ENCODE data around the gene GABPA.
"Not testable (repeated sequence)": the region's sequence is repeated elsewhere in the genome, so short reads cannot be mapped to it uniquely, and the experiment has no call there.

GABPA gene

GRCh38 chr21:25737421-25737820, 2.6 kb downstream of the GABPA start:
- no peak for DNase-seq (ENCODE audit: low read depth)

- DNase-seq (ENCODE audit: low read depth), result no peak
Observed at GRCh38 chr21:25742900-25743299, 8.1 kb downstream of the GABPA start.

DNA sequence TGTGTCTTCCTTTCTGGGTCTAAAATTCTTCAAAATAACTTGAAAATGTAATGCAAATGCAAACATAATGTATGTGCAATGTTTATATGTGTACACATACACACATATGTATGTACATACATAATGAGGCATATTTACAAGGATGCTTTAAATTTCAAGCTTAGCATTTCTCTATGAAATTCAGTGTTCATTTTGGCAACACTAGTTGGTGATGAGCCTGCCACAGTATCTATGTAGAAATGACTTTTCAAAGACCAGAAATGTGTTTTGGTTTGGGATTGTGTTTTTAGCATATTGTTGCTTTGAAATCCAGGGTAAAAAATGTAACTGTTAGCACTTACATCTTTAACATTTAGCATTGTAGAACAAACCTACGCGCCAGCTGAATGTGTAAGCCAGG, 10.1 kb downstream of the GABPA start:
- no peak for DNase-seq (ENCODE audit: low read depth)

DNA sequence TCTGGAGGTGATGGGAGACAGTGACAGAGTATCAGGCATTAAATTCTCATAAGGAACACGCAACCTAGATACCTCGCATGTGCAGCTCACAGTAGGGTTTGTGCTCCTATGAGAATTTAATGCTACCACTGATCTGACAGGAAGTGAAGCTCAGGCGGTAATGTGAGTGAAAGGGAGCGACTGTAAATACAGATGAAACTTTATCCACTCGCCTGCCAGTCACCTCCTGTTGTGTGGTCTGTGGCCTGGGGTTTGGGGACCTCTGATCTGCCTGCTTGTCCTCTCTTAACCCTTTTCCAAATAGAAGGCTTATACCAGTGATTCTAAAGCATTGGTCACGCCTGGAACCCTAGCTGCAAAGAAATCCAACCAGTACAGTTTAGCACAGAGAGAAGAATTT, 15.3 kb downstream of the GABPA start:
- no peak for DNase-seq (ENCODE audit: low read depth)

DNA sequence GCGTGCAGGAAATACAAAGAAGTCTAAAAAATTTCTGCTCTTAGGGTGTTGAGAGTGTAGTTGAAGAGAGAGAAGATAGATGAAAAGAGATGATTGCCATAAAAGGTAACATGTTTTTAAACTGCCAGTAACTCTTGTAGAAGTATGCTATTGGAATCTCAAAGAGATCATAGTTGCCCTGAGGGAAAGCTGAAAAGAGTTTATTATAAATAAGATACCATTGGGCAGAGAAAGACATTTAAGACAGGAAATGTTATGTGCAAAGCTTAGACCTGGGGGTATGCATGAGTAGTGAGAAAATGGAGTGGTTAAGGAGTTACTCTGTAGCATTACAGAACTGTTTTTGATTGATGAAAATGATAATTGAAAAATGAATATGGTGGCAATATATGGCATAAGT, 17.6 kb downstream of the GABPA start:
- DNase-seq (ENCODE audit: low read depth), result no peak

GRCh38 chr21:25756190-25756932, 21.6 kb downstream of the GABPA start:
- DNase-seq (ENCODE audit: low read depth), result no peak

GRCh38 chr21:25757531-25757930, 22.8 kb downstream of the GABPA start:
- DNase-seq (ENCODE audit: low read depth), result no peak

DNA sequence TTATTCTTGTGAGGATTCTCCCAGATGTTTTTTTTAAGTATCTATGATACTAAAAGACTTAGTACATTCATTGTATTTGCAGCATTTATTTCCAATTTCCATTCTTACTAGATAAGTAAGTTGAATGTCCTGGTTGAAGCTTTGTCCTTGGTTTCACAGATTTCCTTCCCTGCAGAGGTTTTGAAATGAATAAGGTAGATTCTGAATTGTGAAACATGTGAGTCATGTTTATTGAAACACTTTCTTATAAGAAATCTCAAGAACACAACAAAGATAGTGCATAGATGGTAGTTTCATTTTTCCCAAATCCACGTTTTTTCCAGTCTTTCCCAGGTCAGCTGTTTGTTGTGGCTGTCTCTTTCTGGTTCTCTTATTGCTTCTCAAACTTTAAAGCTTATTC, 24.8 kb downstream of the GABPA start:
- DNase-seq (ENCODE audit: low read depth), result no peak

DNA sequence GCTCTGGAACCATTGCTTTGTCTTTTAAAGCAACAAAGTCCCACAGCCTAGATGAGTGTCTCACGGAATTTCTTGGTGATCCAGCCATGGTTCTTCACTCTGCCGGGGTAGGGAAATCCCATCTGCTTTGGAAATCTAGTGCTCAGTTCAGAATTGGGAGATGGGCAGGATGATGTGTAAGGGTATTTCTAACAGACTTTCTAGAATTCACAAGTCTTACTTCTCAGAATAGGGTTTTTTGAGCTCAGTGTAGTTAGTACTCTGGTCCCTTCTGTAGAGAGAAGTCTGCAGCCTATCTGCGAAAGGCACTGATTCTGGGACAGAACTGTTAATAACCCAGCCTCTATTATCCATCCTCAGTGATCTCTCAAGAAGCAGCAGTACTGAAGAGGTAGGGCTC, 25.3 kb downstream of the GABPA start:
- DNase-seq (ENCODE audit: low read depth), result no peak

GRCh38 chr21:25760677-25761076, 25.9 kb downstream of the GABPA start:
- no peak for DNase-seq (ENCODE audit: low read depth)

- DNase-seq (ENCODE audit: low read depth), result no peak
Observed at GRCh38 chr21:25764065-25764464, 29.3 kb downstream of the GABPA start.

DNA sequence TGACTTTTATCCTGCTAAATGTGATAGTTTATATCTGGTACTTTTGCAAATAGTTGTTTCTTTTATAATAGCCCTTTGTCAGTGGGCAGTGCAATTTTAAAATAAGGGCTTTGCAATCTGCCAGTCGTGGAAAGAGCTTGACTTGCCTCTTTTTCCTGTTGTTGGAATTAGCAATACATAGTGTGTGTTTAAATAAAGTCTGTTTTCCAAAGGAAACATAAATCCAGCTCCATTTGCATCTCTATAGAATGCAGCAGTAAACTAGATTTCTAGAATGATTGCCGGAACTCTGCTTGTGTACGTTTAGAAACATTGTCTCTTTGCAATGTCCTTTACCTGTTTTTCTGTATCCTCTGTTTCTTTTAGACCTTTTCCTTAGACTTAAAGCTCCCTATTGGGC, 33.1 kb downstream of the GABPA start:
- no peak for DNase-seq (ENCODE audit: low read depth)

DNA sequence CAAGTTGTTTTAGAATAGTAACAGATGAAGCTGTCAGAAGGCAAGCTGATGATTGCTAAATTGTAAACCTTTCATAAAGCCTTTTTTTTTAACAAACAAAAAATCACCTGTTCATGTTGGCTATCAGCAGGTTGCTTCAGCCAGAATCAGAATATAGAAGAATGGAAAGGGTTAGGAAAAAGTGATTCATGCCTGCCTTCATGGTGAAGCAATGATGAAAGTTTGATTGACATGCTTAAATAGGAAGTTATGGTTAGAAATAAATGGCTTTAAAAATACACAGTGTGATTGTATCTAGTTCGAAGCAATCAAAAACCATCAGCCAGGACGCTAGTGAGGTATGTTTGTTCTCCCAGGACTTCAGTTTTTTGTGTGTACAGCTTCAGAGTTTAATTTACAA, 37.9 kb downstream of the GABPA start:
- DNase-seq (ENCODE audit: low read depth), result no peak

DNA sequence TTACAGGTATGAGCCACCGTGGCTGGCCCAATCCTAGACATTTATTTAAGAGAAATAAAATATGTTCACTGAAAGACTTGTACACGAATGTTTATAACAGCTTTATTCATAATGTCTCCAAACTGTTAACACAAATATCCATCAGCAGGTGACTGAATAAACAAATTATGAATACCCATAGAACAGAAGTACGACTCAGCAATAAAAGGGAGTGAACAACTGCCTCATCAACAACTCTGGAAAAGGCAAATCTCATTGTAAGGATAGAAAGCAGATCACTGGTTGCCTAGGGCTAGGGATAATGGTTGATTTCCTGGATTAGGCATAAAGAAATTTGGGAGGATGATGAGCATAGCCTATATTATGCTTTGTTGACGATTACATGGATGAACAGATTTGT, 41.7 kb downstream of the GABPA start:
- DNase-seq (ENCODE audit: low read depth), result no peak

DNA sequence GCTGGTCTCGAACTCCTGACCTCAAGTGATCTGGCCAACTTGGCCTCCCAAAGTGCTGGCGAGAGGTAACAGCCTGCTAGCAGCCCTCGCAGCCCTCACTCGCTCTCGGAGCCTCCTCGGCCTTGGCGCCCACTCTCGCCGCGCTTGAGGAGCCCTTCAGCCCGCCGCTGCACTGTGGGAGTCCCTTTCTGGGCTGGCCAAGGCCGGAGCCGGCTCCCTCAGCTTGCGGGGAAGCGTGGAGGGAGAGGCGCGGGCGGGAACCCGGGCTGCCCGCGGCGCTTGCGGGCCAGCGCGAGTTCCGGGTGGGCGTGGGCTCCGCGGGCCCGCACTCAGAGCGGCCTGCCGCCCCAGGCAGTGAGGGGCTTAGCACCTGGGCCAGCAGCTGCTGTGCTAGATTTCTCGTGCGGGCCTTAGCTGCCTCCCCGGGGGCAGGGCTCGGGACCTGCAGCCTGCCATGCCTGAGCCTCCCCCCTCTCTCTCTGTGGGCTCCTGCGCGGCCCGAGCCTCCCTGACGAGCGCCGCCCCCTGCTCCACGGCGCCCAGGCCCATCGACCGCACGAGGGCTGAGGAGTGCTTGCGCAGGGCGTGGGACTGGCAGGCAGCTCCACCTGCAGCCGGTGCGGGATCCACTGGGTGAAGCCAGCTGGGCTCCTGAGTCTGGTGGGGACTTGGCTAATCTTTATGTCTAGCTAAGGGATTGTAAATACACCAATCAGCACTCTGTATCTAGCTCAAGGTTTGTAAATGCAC, 43.5 kb downstream of the GABPA start:
- not testable (repeated sequence) for DNase-seq (ENCODE audit: low read depth)

DNA sequence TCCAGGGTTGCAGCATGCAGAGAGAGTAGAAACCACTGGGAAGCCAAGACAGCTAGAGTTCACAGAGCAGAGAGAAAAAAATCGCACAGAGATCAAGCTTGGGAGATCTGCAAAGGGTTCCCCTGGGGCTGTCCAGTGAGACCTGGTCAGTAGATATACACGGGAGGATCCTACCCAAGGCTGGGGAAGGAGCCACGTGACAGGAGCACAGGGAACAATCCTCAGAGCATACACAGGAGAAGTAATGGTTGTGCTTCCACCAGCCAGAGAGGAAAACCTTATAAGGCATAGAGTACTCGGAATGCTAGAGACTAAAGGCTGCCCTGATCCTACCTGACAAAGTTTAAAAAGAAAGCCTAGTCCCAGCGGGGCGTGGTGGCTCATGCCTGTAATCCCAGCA, 53.9 kb downstream of the GABPA start:
- DNase-seq (ENCODE audit: low read depth), result no peak

- no peak for DNase-seq (ENCODE audit: low read depth)
Observed at GRCh38 chr21:25790122-25790877, 55.5 kb downstream of the GABPA start.

DNA sequence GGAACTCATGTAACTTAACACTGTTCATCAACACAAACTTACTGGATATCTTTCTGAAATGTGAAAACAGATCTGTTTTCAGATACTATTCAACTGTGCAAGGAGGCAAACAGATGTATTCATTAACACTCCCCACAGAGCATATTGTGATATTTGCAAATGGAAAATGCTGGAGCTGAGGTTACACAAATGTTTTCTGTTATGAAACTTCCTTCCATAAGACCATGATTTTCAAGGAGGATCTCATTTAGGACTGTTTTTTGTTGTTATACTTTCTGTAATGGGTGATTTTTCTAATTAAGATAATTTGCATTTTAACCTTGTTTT, 56.1 kb downstream of the GABPA start:
- no peak for DNase-seq (ENCODE audit: low read depth)

- no peak for DNase-seq (ENCODE audit: low read depth)
Observed at GRCh38 chr21:25791319-25791718, 56.5 kb downstream of the GABPA start.

DNA sequence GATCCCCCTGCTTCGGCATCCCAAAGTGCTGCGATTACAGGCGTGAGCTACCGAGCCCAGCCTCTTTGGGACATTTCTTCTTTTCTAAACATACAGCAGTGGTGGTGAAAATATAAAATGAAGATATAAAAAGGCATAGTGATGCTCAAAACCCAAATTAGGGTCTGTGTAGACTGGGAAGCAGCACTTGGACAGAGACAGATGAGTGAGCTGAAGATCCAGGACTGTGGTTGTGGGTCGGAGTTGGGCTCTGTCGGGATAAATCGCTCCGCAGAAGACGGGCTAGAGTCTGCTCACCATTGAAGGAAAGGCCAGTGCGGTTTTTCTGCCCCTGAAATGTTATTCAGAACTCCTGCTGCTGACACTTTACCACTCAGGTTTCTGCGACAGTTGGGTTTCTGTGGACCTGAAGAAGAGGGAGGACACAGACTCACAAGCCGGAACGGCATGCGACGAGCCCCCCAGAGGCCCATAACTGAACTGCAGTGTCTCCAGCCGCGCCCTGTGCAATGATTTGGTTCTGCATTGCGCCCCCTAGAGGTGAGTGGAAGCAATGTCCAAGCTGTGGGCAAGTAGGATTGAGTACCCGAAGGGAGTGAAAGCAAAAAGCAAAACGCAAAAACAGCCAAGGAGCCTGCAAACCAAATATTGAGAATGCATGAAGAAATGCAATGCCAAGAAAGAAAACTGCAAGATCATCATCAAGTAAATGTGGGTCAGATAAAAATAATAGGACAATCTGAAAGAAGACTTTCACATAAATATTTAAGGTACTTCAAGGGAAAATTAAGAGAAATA, 66.6 kb downstream of the GABPA start:
- DNase-seq (ENCODE audit: low read depth), result peak; percentile 74

DNA sequence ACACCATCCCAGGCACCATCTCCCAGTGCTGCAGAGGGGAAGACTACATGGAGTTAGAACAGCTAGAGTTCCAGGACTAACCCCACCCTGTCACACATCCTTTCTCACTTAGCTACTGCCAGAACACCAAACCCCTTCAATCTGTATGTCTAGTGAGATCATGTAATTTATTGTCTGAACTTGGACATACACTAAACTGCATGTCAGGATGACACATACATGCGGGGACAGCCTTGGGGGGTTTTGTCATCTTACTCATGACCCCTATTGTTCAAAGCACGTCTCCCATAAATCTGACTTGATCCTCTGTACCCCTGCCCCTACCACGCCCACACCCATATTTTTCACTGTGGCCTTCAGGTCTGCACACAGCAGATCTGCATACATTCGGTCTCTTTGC, 71.3 kb downstream of the GABPA start:
- DNase-seq (ENCODE audit: low read depth), result no peak

DNA sequence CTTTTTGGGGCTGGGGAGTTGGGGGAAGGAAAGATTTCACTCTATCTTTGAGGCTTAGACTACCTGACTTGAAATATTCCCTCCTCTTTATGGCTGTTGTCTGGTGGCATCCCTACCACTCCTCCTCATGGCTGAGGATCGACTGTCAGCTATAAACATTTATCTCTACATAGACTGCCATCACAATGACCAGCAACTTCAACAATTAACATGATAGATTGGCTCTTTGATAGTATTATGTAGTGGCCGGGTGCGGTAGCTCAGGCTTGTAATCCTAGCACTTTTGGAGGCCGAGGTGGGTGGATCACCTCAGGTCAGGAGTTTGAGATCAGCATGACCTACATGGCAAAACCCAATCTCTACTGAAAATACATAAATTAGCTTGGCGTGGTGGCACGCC, 72.4 kb downstream of the GABPA start:
- no peak for DNase-seq (ENCODE audit: low read depth)
